Omental fat pad (tissue), 4 donors: ENCODE measurements around the gene ATP8B2. TPM values are rescaled to one million over a fixed set of nuclear protein-coding genes. Genes with fewer than 3 reads are reported as not detected.
"Not testable (repeated sequence)": the region's sequence is repeated elsewhere in the genome, so short reads cannot be mapped to it uniquely, and the experiment has no call there.

Experiments used
- ATAC-seq: fragments of 150-250 bp; one replicate; pipeline ENCODE4 v1.9.1; 2016; ENCODE audit warnings: mild to moderate bottlenecking, moderate library complexity; ENCODE audit not compliant: low FRiP score
- DNase-seq: peaks from one replicate; pipeline ENCODE4 v3.0.0-alpha.2; 2019; ENCODE audit warnings: low spot score
- total RNA-seq, 4 donors: library from RNA; depleted of rRNA; stranded (reverse); fragments of >200 nt; gene quantifications; one replicate each; pipeline ENCODE4 v1.1.0, GENCODE V29; 2016
- TF ChIP-seq, protein P1 (sequence below), 3 donors: fragments of 450-650 bp; IDR thresholded peaks; one replicate each; pipeline ENCODE4 v1.5.1; 2016 to 2017; ENCODE audit warnings: antibody characterized with exemption in 3 of 3, mild to moderate bottlenecking in 3 of 3, moderate library complexity in 2 of 3

ATP8B2 gene
- total RNA-seq, 4 donors from 2014 or later = 41.6 to 78.3 (median 51.0) TPM

DNA sequence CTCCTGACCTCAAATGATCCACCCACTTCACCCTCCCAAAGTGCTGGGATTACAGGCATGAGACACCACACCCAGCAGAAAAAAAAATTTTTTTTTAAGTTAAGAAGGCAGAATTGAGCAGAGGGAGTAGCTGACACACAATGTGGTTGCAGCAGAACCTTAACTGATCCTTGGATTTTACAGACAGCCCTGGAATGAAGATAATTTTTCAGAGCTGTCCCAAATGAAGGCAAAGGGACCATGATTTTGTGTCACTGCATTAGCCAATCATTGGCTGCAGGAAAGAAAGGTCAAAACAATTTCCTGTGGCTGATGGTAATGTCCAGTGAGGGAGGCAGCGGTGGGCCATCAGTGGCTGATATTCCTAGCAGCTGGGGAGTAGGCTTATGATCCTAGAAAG, 23.7 kb upstream of the ATP8B2 start:
- ATAC-seq (no peak), DNase-seq (no peak)
- TF ChIP-seq, protein P1, sequence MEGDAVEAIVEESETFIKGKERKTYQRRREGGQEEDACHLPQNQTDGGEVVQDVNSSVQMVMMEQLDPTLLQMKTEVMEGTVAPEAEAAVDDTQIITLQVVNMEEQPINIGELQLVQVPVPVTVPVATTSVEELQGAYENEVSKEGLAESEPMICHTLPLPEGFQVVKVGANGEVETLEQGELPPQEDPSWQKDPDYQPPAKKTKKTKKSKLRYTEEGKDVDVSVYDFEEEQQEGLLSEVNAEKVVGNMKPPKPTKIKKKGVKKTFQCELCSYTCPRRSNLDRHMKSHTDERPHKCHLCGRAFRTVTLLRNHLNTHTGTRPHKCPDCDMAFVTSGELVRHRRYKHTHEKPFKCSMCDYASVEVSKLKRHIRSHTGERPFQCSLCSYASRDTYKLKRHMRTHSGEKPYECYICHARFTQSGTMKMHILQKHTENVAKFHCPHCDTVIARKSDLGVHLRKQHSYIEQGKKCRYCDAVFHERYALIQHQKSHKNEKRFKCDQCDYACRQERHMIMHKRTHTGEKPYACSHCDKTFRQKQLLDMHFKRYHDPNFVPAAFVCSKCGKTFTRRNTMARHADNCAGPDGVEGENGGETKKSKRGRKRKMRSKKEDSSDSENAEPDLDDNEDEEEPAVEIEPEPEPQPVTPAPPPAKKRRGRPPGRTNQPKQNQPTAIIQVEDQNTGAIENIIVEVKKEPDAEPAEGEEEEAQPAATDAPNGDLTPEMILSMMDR (IDR thresholded peaks at IDR 0.05) = no peak

DNA sequence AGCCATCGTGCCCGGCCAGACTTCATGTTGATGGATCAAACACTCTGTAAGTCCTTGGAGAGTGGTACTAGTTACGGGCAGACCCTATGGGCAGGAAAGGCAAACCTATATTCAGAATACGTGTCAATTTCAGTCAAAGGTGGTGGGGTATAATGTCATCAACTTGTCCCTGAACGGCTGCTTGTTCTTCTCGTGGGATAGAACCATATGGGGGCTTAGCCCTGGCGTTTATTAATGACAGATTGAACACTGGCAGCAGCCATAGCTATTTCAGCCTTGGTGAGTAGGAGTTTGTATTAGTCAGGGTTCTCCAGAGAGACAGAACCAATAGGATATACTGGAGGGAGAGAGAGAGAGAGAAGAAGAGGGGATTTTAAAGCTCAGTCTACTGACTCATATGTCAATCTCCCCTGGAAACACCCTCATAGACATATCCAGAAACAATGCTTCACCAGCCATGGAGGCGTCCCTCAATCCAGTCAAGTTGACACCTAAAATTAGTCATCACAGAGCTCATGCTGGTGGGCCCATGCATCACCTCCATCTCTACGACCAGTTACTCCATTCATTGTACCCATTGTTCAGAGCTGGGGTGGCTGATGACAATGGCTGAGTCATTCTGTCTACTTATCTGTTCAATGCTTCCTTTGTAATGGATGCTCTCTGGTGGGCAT, 20.5 kb upstream of the ATP8B2 start:
- TF ChIP-seq, protein P1 (IDR thresholded peaks at IDR 0.05) = no peak
- ATAC-seq (no peak), DNase-seq (no peak)

DNA sequence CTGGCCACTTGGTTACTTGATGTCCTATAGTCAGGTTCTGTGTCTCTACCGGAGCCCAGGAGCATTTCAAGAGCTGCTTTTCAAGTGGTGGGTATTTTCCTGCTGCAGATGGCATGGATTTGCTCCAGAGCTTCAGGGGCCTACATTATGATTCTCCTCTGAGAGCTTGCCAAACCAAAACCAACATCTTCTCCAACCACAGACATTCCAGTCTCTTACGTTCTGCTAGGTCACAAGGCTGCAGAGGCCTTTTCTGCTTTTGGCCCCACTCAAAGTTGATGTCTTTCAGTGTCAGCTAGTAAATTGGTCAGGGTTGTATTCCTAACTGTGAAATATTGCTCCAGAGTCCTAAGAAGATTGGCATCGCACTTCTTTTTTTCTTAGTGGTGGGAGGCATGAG, 19.2 kb upstream of the ATP8B2 start:
- DNase-seq = no peak
- ATAC-seq = no peak
- TF ChIP-seq, protein P1 (IDR thresholded peaks at IDR 0.05) = no peak

DNA sequence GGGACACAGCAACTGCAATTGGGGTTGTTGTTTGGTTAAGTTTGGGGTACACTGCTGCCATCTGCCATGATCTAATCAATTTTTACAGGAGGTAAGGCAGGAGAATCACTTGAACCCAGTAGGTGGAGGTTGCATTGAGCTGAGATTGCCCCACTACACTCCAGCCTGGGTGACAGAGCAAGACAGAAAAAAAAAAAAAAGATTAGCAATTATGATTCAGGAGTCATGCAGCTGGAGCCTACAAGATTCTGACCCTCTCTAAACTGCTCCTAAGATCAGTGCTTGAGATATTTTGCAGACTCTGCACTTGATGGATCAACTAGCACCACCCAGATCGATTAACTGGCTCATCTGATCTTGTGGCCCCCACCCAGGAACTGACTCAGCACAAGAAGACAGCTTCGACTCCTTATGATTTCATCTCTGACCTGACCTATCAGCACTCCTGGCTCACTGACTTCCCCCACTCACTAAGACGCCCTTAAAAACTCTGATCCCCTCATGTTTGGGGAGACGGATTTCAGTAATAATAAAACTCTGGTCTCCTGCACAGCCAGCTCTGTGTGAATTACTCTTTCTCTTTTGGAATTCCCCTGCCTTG, 17.6 kb upstream of the ATP8B2 start:
- not testable (repeated sequence) for DNase-seq, ATAC-seq

DNA sequence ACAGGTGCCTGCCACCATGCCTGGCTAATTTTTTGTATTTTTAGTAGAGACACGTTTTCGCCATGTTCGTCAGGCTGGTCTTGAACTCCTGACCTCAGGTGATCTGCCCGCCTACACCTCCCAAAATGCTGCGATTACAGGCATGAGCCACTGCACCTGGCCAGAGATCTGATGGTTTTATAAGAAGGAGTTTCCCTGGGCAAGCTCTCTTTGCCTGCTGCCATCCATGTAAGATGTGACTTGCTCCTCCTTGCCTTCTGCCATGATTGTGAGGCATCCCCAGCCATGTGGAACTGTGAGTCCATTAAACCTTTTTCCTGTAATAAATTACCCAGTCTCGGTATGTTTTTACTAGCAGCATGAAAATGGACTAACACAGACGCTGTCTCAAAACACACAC, 16.2 kb upstream of the ATP8B2 start:
- DNase-seq, ATAC-seq: not testable (repeated sequence)

DNA sequence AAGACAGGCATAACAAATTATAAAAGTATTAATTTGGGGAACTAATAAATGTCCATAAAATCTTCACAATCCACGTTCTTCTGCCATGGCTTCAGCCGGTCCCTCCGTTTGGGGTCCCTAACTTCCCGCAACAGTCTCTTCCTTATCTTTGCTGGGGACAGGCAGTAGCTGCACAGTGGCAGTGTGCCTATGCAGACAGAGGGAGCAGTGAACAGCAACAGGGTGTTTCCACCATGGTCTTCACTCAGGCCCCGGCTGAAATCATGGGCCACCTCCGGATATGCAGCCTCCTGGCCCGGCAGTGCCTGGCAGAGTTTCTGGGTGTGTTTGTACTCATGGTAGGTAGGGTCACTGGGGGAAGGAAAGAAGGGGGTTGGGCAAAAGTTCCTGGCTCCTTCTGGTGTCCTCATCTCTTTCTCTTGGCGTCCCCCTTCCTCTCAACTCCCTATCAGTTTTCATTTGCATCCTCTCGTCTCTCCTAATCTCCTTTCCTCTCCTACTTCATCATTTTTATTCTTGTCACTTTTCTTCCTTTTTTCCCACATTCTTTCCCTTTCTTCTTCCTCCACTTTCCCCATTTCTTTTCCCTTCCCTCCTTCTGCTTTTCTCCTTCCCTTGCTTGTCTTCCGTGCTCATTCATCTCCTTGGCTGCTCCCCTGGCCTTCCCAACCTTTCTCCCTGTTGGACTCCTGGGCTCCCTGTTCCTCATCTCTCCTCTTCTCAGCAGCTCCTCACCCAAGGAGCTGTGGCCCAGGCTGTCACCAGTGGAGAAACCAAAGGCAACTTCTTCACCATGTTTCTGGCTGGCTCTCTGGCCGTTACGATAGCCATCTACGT, 12.9 kb upstream of the ATP8B2 start:
- ATAC-seq, DNase-seq: not testable (repeated sequence)

DNA sequence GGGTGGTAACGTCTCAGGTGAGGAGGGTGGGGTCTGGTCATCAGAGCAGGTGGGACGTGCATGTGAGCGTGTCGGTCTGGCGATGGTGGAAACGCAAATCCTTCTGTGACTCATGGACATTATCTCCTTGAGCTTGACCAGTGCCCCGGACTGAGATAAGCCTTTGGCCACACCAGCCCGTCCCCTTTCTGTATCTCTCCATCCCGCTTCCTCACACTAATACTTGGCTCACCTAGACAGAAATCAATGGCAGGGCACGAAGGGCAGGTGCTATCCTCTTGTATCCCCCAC, 12.3 kb upstream of the ATP8B2 start:
- ATAC-seq (no peak), DNase-seq (no peak)
- TF ChIP-seq, protein P1 (IDR thresholded peaks at IDR 0.05) = no peak

DNA sequence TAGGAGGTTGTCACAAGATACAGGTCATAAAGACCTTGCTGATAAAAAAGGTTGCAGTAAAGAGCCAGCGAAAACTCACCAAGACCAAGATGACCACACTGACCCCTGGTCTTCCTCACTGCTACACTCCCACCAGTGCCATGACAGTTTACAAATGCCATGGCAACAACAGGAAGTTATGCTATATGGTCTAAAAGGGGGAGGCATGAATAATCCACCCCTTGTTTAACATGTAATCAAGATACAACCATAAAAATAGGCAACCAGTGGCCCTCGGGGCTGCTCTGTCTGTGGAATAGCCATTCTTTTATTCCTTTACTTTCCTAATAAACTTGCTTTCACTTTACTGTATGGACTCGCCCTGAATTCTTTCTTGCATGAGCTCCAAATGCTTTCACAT, 11.1 kb upstream of the ATP8B2 start:
- ATAC-seq, DNase-seq: not testable (repeated sequence)

DNA sequence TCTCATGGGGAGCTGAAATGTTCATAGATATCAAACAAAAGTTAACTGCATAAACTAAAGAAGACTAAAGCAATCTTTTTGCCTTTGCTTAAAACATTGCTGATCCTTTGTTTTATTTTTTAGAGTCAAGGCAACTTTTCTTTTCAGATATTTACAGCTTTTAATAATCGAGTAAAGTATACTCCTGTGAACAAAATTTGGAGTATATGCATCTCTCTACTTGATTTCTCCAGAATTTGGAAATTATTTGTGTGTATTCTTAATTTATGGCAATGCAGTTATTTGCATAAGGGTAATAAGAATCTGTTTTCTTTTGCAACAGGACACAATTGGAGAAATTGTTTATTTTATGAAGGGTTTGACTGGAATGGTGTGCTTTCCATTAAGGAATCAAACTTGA, 8.6 kb upstream of the ATP8B2 start:
- ATAC-seq = no peak
- TF ChIP-seq, protein P1 (IDR thresholded peaks at IDR 0.05) = no peak

More for the DNA sequence above, 8.6 kb upstream of the ATP8B2 start:
- DNase-seq = no peak
